SKM-1 (cell line): ENCODE data around the gene STRN3.
"Not testable (repeated sequence)": the region's sequence is repeated elsewhere in the genome, so short reads cannot be mapped to it uniquely, and the experiment has no call there.

ENCODE experiments used
- DNase-seq: peaks from one replicate; lab custom pipeline; 2025; ENCODE audit not compliant: unreplicated experiment; lab: John Stamatoyannopoulos, UW

STRN3 gene

DNA sequence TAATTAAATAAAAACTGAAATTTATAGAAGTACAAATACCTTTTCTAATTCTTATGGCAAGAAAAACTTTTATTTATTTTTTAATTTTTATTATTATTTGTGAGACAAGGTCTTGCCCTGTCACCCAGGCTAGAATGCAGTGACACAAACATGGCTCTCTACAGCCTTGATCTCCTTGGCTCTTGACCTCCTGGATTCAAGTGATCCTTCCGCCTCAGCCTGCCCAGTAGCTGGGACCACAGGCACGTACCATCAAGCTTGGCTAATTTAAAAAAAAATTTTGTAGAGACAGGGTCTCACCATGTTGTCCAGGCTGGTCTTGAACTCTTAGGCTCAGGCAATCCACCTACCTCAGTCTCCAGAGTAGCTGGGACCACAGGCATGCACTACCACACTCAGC, 104.4 kb downstream of the STRN3 start:
- no peak for DNase-seq

DNA sequence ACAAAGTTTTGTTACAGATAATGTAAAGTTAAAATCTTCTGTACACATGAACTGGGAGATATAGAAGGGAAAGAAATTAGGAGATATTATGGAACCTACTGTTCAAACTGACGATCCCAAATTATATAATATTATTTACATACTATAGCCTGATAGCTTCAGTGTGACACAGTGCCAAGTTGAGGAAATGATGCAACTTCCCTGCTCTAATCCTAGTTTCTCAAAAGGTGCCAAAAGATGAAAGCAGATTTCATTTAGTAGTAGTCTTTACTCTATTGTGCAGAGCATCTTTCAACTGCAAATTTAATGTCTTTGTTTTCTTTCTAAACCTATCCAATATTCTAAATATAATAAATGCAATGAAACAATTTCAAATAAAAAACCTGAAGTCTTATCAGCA, 104.9 kb downstream of the STRN3 start:
- DNase-seq = no peak

DNA sequence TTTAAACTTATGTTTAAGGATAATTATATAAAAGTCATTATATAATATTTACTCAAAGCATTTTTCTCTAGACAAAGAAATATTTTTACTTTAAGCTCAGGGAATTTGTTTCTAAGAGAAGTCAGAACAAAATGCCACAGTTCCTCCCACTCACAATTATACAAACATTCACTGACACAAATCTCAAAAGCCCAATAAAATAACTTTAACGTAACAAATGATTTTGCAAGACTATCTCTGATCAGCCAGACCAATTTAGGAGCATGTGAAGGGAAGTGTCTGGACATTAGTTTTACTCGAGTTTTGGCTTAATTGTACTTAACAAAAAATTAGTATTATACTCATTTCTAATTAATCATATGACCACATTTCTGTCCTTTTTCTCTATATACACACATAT, 110.6 kb downstream of the STRN3 start:
- no peak for DNase-seq

GRCh38 chr14:30914812-30915211, 111.4 kb downstream of the STRN3 start:
- DNase-seq = no peak

GRCh38 chr14:30908826-30909225, 117.4 kb downstream of the STRN3 start:
- no peak for DNase-seq

DNA sequence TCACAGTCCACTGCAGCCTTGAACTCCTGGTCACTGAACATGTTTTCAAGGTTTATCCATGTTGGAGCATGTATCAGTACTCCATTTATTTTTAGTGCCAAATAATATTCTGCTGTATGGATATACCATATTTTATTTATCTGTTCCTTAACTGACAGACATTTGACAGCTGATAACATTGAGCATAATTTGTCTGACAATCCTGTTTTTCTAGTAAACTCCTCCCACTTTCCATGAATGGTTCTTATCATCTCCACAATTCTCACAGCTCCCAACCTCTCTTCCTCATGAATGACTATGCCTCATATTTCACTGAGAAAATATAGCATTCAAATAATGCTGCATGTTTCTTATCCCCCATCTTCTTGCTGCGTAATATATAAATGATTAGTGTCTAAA, 118.5 kb downstream of the STRN3 start:
- DNase-seq = no peak

DNA sequence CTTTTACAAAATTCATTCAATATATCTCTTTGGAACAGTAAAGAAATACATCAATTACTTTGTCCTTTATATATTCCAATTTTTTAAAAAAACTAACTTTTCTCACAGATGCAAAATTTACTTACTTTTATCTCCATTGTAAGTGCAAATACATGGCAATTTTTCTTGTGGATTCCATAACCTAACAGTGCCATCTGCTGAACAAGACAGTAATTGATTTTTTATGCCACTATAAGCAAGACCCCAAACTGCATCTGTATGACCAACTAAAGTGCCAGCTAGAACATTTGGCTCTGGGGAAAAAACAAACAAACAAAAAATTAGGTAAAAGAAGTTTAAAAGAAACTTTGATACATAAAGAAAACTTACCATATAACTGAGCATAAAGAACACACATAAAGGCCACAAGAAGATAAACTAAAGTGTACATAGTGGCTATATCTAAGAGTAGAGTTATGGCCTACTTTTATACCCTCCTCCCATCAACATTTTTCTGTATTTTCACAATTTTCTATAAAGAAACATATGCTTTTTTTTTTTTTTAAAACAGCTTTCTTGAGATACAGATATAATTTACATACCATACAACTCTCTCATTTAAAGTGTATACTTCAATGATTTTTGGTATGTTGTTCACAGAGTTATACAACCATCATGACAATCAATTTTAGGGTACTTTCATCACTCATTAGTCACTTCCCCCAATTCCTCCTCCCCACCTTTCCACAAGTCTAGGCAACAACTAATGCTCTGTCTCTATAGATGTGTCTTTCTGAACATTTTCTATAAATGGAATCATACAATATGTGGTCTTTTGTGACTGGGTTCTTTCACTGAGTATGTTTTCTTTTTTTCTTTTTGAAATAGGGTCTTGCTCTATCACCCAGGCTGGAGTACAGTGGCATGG, 119.2 kb downstream of the STRN3 start:
- no peak for DNase-seq

- no peak for DNase-seq
Measured at GRCh38 chr14:30903285-30904124, 122.7 kb downstream of the STRN3 start.

GRCh38 chr14:30897121-30897520, 129.1 kb downstream of the STRN3 start:
- DNase-seq = not testable (repeated sequence)

DNA sequence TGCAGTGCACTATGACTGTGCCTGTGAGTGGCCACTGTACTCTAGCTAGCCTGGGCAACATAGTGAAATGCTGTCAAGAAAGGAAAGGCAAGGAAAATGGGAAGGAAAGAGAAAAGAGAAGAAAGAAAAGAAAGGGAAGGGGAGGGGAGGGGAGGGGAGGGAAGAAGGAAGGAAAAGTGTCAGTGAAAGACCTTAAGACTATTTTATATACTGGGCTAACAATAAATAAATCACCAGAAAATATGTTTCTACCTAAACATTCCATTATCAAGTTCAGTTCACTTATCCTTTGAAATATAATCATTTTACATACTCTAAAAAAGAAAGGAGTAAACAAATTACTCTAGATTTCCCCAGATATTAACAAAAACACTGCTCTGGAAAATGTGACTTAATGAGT, 129.7 kb downstream of the STRN3 start:
- DNase-seq = no peak

GRCh38 chr14:30894923-30895515, 131.2 kb downstream of the STRN3 start:
- no peak for DNase-seq

DNA sequence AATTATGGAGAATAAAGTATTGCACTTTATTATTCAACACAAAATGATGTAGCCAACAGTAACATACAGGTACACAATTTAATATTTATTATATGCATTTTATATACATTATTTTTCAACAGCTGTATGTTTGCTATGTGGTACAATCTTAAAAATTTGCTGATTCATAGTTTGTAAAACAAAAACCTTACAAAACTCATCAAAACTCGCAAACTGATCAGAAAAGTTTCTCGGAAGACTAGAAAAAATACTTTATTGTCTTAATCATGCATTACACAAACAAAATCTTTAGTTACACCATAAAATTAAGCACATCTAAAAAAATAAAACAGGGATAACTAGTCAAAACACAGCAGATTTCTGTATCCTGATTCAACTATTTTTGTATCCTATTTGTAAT, 132.4 kb downstream of the STRN3 start:
- no peak for DNase-seq

DNA sequence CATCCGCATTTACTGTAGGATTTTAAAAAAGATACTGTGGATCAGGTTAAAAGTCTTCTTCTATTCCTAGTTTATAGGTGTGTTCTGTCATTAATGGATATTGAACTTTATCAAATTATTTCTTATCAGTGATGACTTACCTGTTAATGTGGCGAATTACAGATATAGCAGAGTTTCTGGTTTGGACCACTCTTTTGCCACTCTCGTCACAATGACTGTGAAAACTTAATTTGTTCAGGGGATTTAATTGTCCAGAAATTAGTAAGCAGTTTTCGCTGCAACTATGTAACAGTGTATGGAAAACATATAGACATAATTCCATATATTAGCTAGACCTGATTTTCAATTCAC, 137.0 kb downstream of the STRN3 start:
- DNase-seq = no peak

DNA sequence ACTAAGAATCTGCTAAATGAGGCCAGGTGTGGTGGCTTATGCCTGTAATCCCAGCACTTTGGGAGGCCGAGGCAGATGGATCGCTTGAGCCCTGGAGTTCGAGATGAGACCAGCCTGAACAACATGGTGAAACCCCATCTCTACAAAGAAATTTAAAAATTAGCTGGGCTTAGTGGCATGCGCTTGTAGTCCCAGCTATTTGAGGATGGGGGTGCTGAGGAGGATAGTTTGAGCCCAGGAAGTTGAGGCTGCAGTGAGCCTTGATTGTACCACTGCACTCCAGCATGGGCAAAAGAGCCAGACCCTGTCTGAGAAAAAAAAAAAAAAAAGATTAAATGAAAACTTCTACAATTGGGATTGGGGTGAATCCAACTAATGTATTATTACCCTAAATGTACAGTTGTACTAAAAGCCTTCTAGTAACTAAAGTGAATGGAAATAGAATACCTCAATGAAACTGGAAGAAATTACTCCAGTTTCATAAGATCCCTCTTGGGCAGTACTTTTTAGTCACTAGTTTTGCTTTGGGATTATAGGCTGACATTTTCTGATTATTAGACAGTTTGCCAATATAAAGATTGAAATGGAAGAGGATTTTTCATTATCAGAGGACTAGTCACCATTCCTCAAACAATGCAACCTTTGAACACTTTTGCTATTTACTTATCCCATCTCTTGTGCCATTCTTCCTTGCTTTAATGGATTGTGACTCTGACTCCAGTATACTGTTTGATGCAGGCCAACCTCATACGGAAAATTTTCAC, 137.5 kb downstream of the STRN3 start:
- no peak for DNase-seq

DNA sequence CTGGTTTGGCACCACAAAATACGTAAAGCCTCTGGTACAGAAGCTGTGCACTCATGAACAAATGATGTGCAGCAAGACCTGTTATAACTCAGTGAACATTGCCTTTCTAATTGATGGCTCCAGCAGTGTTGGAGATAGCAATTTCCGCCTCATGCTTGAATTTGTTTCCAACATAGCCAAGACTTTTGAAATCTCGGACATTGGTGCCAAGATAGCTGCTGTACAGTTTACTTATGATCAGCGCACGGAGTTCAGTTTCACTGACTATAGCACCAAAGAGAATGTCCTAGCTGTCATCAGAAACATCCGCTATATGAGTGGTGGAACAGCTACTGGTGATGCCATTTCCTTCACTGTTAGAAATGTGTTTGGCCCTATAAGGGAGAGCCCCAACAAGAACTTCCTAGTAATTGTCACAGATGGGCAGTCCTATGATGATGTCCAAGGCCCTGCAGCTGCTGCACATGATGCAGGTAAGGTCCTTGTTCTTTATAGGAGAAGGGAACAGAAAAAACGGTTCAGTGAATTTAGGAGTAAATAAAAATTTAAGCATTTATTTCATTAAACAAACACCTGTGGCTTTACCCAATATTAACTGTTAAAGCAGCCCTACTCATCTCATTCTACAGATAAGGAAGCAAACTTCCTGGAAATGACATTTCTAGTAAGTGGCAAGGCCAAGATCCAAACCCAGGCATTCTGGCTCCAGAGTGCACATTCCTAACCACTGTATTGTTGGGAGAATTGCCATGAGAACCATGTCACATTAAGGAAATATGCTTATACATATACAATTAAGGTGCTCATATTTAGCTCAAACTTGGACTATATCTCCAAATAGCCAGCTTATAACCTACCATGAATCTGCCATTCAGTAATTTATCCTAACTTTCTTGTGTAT, 140.1 kb downstream of the STRN3 start:
- DNase-seq = no peak

- DNase-seq = no peak
Measured at GRCh38 chr14:30884901-30885300, 141.3 kb downstream of the STRN3 start.

DNA sequence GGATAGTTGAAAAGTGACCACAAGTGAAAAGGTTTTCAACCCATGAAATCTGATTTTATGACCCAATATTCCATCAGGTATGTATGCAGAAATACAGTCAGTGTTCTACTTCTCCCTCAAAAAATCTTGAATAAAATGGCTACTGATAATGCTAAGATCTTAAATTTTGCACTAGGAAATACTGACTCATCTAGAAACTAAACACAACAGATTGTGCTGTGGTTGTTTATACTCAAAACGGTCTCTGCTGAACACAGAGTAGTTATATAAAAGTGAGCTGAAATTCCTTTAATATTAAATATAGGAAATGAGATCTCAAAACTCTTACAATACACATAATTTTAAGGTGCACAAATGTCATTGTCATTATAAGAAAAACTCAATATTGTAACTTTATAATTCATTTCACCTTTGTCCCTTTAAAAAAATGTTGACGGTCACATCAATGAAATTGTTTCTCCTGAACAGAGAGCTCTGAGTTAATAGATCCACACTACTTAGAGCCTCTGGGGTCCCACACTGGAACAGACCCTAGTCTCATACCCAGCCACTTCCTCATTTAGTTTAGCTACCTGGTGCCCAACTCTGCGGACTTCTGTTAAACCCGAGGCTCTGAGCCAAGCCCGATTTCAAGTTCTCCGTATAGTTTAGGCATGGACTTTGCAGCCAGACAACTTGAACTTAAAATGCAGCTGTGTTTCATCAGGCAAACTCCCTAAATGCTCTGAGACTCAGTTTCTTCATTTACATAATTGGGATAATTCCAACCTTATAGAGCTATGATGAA, 142.5 kb downstream of the STRN3 start:
- no peak for DNase-seq

GRCh38 chr14:30882431-30882830, 143.7 kb downstream of the STRN3 start:
- no peak for DNase-seq

DNA sequence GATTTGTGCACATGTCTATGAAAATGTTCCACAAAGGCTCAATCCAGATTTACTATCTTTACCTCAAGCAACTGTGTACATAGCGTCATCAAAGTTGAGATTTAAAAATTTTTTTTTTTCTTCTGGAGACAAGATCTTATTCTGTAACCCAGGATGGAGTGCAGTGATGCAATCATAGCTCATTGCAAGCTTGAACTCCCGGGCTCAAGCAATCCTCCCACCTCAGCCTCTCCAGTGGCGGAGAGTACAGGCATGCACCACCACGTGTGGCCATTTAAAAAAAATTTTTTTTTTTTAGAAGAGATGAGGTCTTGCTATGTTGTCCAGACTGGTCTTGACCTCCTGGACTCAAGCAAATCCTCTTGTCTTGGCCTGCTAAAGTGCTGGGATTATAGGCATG, 149.5 kb downstream of the STRN3 start:
- DNase-seq = no peak

DNA sequence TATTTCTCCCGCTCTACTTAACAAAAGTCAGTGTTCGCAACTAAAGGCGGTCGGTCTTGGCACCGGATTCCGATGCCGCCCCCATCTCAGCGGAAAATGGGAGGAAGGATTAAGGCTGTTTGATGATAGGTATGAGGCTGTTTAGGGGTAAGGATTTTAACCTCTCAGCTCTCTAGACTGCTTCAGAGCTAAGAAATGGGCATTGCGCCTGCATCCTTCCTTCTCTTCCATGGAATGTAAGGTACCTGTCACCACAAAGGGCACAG, 150.5 kb downstream of the STRN3 start:
- no peak for DNase-seq
